Keratinocyte (primary cell): Measurements from ENCODE around the gene IL1RL2.

Experiments
- CTCF ChIP-seq, 3 experiments: IDR thresholded peaks in 1 of 3; conservative IDR thresholded peaks in 1 of 3; optimal IDR thresholded peaks in 1 of 3; 2 replicates in 2 of 3; 3 replicates in 1 of 3; pipeline versions ENCODE3 to v1.5.1; 2011; ENCODE audit warnings: low read length in 3 of 3, mild to moderate bottlenecking in 3 of 3, moderate library complexity in 2 of 3, control low read depth in 1 of 3, inconsistent platforms in 1 of 3; ENCODE audit not compliant: insufficient read depth in 2 of 3; ENCODE audit errors: extremely low read depth in 1 of 3
- EZH2 ChIP-seq: IDR thresholded peaks from one replicate; pipeline ENCODE4 v1.6.1; 2012; ENCODE audit warnings: inconsistent platforms, mild to moderate bottlenecking, low read length, moderate library complexity

GRCh38 chr2:102284611-102285010 lies 97.8 kb downstream of the IL1RL2 start:
- TF ChIP-seq CTCF (optimal IDR thresholded peaks at IDR 0.05 in 1 of 3, IDR thresholded peaks at IDR 0.05 in 1 of 3, conservative IDR thresholded peaks at IDR 0.05 in 1 of 3; ENCODE audit: extremely low read depth in 1 of 3, insufficient read depth in 2 of 3, low read length in 3 of 3), result no peak
- TF ChIP-seq EZH2, result no peak
